ENCODE results near the gene OBI1.

The OBI1 gene

GRCh38 chr13:78601874-78602560, 56.9 kb downstream of the OBI1 start:
- DNase-seq, result no peak

- DNase-seq, result peak; percentile 63
These were observed 57.7 kb downstream of the OBI1 start for GRCh38 chr13:78601124-78601873.

GRCh38 chr13:78600280-78600883, 58.6 kb downstream of the OBI1 start:
- no peak for DNase-seq

DNA sequence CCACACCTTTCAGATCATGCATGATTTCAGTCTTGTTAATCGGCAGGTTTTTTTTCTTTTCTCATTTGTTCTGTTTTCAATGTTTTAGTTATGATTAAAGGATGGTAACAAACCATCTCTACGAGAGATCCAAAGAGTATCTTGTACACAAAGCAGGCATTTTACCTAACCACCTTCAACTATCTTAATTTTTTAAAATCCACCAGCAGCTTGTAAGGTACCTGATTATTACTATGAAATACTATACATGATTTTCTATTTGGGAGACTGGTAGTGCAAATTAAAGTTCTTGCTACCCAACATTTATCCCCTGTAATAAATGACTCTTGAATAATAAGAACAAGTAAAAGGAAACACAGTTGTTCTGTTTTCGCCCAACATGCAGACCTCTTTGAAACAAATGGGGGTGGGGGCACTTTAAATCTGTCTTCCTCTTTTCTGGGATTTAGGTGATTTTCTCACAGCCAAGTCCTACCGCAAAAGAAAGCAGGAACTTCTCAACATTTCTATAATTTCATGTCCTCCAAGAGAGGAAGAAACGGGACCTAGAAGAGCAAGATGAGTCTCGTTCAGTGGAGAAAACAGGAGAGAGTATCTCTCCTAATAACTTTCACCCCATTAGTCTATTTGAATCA, 59.2 kb downstream of the OBI1 start:
- DNase-seq, result no peak

DNA sequence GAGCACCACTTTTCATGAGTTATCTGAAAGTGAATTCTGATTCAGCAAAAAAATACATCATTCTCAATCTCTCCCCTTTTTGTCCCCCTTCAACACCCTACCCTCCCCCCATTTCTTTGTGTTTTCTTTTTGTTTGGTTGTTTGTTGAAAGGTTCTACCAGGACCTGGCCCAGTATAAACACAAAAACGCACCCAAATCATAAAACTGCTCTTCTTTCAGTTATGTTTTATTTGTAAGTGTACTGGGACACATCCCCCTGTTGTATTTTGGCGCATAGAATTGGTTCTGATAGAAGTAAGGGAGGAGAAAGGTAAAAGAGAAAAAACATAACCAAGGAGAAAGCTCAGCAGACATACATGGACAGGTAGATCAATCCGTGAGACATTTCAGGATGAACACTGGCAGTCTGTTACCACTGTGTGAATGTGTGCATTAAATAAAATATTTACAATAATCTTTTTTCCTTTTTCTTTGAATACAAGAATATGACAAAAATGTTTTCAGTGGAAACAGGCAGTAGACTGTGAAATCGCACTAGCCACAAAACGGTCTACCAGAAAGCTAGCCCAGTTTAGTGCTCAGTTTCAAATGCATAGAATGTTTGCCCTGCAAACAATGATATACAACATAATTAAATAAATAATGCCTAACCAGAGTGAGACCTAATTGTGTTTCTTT, 59.9 kb downstream of the OBI1 start:
- DNase-seq, result no peak

DNA sequence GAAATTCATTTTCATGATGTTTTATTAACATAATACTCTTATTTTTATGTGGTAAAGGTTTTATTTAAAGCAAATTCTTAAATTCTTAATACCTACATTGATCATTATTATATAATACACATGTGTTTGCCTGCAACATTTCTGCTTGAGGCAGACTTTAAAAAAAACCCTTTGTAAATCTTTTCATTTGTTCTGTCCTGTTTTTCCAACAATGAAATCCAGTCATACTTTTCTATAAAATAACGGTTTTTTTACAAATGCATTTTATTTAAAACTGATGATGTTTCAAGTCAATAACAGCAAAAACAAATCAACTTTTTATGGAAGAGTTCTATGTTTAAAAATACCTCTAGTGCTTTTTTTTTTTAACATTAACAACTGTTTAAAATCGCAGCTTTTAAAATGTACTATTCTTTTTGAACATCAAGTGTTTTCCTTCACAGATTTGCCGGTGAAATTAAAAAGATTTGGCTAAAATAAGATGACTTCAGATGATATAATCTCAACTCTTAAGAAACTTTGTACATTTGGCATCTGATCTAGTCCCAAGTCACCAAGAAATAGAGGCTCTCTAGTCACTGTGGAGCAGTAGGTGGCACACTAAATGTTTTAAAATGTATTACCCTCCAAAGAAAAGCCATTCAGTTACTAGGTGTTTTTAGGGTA, 60.7 kb downstream of the OBI1 start:
- no peak for DNase-seq

- DNase-seq, result no peak
These were observed 61.4 kb downstream of the OBI1 start for GRCh38 chr13:78597602-78597932.

- no peak for DNase-seq
These were observed 62.0 kb downstream of the OBI1 start for GRCh38 chr13:78596736-78597601.

DNA sequence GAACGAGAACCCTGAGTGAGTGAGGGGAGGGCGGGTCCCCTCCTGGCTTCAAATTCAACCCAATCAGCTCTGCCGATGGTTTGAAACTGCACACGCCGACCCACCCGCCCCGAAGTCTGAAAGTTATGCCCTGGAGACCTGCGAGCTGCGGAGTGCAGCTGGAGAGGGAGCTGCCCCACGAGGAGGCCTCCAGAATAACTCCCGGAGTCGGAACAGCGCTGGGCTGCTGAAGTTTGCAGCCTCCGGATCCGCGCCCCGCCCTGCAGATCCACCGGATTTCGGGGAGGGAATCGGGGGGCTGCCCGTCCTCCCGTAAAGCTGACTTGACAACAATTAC, 62.6 kb downstream of the OBI1 start:
- DNase-seq, result no peak

DNA sequence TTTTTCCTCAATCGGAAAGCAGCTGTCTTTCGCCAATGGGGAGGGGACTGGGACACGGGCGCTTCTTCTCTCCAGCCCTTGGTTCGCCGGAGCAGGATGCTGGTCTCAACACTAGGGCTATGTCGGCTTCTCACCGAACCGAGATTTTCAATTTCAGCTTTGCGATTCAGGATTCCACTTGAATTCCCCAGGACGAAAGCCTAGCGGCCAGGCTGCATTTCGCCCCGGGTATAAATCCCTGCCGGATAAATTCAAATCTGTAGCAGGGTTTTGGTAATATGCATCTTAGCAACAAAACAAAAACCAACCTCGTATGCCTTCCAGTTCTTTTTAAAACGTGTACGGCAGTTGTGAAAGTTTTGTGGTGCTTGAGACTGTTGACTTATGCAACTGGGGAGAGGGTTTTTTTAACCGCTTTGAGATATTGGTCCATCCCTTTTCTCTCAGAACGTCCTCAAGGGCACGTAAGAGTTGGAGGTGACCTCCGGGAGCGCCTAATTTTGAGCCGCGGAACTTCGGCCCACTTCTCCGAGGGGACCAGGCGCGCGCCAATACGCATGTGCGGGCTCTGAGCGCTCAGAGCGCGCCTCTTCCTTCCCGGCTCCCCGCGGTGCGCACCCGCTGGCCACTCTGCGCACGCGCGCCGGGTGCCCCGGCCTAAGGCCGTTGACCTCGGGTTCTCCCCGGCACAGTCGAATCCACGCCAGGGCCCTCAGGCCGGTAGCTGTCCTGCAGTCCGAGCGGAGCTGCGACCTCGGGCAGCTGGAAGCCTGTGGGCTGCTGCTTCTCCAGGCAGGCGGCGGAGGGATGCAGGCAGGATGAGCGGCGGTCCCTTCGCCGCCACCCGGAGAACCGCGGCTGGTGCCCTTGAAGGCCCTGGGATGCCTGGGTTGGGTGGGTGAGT, 63.2 kb downstream of the OBI1 start:
- peak; percentile 86 for DNase-seq

DNA sequence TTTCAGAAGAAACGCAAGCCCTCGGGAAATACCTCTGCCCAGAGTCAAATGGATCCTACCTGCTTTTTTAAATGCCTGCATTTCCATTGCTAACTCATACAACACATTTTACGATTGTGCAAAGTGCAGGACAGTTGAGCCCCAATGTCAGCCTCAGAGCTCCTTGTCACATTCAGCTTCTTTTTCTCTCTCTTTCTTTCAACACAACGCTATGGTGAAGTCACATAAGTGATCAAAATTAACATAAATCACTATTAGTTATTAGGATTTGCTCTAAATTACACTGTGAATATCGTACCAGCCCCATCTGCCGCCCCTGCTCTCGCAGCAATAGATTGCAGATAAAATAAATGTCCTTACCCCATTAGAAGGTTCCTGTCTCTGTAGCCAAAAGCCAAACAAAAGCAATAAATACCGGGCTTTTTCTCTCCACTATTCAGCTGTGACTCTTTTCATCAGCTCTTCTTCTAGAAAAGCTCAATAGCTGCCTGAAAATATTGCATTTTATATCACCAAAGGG, 64.4 kb downstream of the OBI1 start:
- no peak for DNase-seq

DNA sequence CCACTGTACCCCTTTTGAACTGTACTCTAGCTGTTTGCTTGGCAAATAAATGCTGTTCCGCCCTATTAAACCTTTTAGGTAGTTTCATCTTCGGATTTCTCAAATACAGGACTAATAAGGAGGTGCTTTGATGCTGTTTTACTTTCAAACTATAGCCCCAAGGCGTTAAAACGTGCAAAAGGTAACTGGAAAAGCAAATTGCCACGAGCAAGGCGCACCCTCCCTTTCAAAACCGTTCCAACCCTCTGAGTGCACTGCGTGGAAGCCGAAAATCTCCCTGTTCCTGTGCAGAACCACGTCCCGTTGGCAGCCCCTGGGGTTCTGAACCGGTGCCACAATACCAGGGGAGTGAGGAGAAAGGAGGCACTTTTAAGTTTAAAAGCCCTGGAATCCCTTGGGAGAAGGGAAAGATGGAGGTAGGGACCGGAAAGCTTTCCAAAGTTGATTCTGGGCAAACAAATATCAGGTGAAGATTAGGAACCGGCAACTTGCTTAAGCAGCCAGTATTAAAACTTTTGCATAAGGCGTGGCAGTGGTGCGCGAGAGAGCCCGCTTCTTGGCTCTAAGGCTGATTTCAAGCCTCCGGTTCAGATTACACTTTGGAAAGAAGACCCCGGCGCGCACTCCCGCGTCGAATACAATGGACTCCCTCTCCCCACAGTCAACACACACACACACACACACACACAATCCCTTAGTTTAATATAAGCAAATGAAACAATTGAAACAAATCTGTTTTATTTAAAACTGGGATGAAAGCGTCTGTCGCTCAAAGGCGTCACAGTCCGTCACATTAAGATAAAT, 65.1 kb downstream of the OBI1 start:
- no peak for DNase-seq

DNA sequence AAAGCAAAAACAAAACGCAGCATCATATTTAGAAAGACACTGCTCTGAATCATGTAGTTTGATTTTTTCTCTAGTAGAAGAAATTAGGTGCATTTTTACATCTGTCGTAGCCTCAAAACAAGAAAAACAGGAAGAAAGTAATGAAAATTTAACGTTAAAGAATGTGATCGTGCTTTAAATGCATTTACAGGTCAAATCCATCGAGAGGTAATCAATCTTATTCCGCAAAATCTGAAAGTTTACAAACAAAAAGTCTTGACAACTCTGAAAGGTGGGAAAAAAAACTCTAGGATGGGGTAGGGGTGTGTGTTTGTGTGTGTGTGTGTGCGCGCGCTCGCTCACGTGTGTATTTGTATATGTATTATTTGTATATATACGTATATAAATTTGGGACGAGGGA, 65.8 kb downstream of the OBI1 start:
- DNase-seq, result no peak

DNA sequence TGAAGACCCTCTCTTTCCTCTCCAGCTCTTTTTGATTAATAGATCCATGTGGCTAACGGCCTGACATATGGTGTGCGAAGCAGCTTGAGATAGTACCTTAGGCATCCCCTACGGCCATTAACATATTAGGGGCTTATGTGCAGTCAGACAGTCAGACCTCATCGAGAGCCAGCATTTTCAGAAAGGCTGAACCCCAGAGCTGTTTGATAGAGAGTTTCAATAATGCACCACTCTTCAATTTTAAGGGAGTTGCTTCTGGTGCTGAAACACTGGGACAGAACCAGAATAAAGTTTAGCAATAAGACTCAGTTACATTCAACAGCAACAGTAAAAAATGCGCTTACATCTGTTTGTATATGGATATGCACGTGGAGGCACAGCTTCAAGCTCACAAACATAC, 66.4 kb downstream of the OBI1 start:
- no peak for DNase-seq

- peak; percentile 82 for DNase-seq
These were observed 69.7 kb downstream of the OBI1 start for GRCh38 chr13:78589206-78589605.

DNA sequence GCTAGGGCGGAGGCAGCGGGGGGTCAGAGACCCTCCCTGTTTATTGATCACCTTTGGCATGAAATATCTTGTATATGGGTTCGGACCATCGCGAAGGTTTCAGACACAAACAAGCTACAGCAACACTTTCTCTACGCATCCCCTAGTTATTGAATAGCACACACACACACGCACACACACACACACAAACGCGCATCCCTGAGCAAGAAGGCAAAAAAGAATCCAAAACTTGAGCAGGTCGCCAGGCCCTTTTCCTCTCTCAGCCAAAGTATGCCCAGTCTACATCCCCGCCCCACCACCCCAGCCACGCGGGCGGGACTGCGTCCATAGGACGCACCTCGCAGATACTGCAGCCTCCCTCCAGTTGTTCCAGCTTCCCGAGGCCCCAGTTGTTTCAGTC, 71.6 kb downstream of the OBI1 start:
- DNase-seq, result no peak

- DNase-seq, result peak; percentile 79
These were observed 72.2 kb downstream of the OBI1 start for GRCh38 chr13:78586706-78587105.

GRCh38 chr13:78576261-78576660, 82.7 kb downstream of the OBI1 start:
- no peak for DNase-seq

DNA sequence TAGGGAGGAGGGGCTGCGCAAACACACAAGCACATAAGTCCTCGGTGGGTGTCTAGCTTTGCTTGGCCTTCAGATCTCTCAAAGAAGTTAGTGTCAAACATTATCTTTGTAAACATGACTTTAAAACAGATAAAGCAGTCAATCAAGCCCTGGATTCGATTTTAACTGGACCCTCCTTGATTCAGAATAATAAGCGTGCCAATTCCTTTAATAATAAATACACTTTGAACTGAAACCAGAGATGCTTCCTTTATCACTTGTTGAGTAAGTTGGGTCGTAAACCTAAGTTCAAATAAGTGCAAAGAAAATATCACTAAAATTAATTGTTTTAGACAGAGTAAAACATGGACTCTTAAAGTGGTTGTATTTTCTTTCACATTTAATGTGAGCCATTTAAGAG, 86.5 kb downstream of the OBI1 start:
- no peak for DNase-seq

DNA sequence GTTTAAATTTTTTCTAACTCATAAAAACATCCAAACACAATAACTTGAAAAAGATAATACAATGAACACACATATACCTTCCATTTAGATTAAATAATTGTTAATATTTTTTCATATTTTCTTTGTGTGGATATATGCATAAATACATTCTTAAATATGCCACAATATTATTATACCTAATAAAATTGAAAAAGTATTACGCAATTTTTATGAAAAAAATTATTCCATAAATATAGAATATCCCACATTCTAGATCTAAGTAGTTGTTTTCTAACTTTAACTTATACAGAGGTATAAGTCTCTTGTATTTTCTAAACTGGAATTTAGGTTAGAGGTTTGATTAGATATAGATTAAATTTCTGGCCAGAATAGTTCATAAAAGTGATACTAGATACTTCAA, 89.9 kb downstream of the OBI1 start:
- DNase-seq, result no peak

Data from islet precursor cell (in vitro differentiated cells).